Measurements from ENCODE around the gene CKS1B. TPM values are rescaled to one million over a fixed set of nuclear protein-coding genes. Genes with fewer than 3 reads are reported as not detected.

The CKS1B gene
- total RNA-seq, 3 donors from 2014 or later (not counting 1 experiment from before 2014, with no cell fraction given) = 8.5 to 13.0 (median 12.9) TPM

GRCh38 chr1:155015527-155016230, 41.2 kb downstream of the CKS1B start:
- Histone ChIP-seq H3K4me1 (ENCODE audit: control insufficient read depth, insufficient read depth, low read length) (peaks cover 74% of the 10 kb centered on the region), H3K4me3 (ENCODE audit: low read length) (no peak overlapping the region), H3K27ac (ENCODE audit: low read length) (no peak overlapping the region), H3K27me3 (ENCODE audit: control insufficient read depth, insufficient read depth, low read length) (no peaks in the 10 kb centered on the region), H3K36me3 (ENCODE audit: control insufficient read depth, insufficient read depth, low read length) (peaks cover 20% of the 10 kb centered on the region), H3K9me3 (ENCODE audit: control insufficient read depth, insufficient read depth, low read length) (no peaks in the 10 kb centered on the region)
- Mint-ChIP-seq H3K27ac (peak overlapping the region in 1 of 2 donors; percentile 63), H3K4me3 (no peak overlapping the region), H3K4me1 (peaks cover 17 to 59% of the 10 kb centered on the region in 2 donors), H3K27me3 (ENCODE audit: low read depth in 2 of 2) (no peaks in the 10 kb centered on the region), H3K36me3 (no peaks in the 10 kb centered on the region), H3K9me3 (no peaks in the 10 kb centered on the region)
- TF ChIP-seq CTCF (IDR thresholded peaks at IDR 0.05) = no peak
- intact Hi-C loops (cut with micrococcal nuclease) = loop anchor here (2.0 kb wide), 3 partner anchors 41 to 457 kb away; partner anchors contain the start of genes CKS1B and UBE2Q1
- 84% methylated on average over 16 of the region's 16 CpGs for WGBS (ENCODE audit: insufficient coverage)
- DNase-seq (no peak), ATAC-seq (no peak)

- 45% methylated on average over 26 of the region's 26 CpGs for WGBS (ENCODE audit: insufficient coverage)
- Histone ChIP-seq H3K27ac (ENCODE audit: low read length) (no peak overlapping the region), H3K27me3 (ENCODE audit: control insufficient read depth, insufficient read depth, low read length) (no peaks in the 10 kb centered on the region), H3K9me3 (ENCODE audit: control insufficient read depth, insufficient read depth, low read length) (no peaks in the 10 kb centered on the region), H3K36me3 (ENCODE audit: control insufficient read depth, insufficient read depth, low read length) (peaks cover 20% of the 10 kb centered on the region), H3K4me3 (ENCODE audit: low read length) (no peak overlapping the region), H3K4me1 (ENCODE audit: control insufficient read depth, insufficient read depth, low read length) (peaks cover 68% of the 10 kb centered on the region)
- Mint-ChIP-seq H3K4me1 (peaks cover 17 to 53% of the 10 kb centered on the region in 2 donors), H3K27ac (peak overlapping the region in 1 of 2 donors; percentile 63), H3K36me3 (no peaks in the 10 kb centered on the region), H3K9me3 (no peaks in the 10 kb centered on the region), H3K4me3 (peak overlapping the region; percentile 55), H3K27me3 (ENCODE audit: low read depth in 2 of 2) (no peaks in the 10 kb centered on the region)
- intact Hi-C loops (cut with micrococcal nuclease) = loop anchor here (2.0 kb wide), 3 partner anchors 42 to 458 kb away; partner anchors contain the start of genes CKS1B and UBE2Q1
- ATAC-seq (no peak), DNase-seq (peak in 1 of 2 donors; percentile 60)
- no peak for TF ChIP-seq CTCF (IDR thresholded peaks at IDR 0.05)
Observed at GRCh38 chr1:155016231-155016831, 41.9 kb downstream of the CKS1B start.

- WGBS (ENCODE audit: insufficient coverage) = 9% methylated on average over 44 of the region's 49 CpGs
- DNase-seq (peak; percentile 88 to 94), ATAC-seq (peak; percentile 99)
- H3K27me3 ChIP-seq (ENCODE audit: control insufficient read depth, insufficient read depth, low read length) = no peaks in the 10 kb centered on the region
- intact Hi-C loops (cut with micrococcal nuclease) = loop anchor here (1.0 to 2.0 kb wide), 5 partner anchors 42 to 458 kb away; partner anchors contain the start of genes CKS1B and UBE2Q1
- no peaks in the 10 kb centered on the region for H3K9me3 ChIP-seq (ENCODE audit: control insufficient read depth, insufficient read depth, low read length)
- Mint-ChIP-seq H3K27me3 (ENCODE audit: low read depth in 2 of 2) (no peaks in the 10 kb centered on the region), H3K27ac (peak overlapping the region; percentile 27 to 50), H3K36me3 (no peaks in the 10 kb centered on the region), H3K9me3 (no peaks in the 10 kb centered on the region), H3K4me3 (peak overlapping the region; percentile 52), H3K4me1 (peaks cover 17 to 46% of the 10 kb centered on the region in 2 donors)
- H3K27ac ChIP-seq (ENCODE audit: low read length) = peak overlapping the region; percentile 68
- peaks cover 58% of the 10 kb centered on the region for H3K4me1 ChIP-seq (ENCODE audit: control insufficient read depth, insufficient read depth, low read length)
- peaks cover 20% of the 10 kb centered on the region for H3K36me3 ChIP-seq (ENCODE audit: control insufficient read depth, insufficient read depth, low read length)
- peak overlapping the region; percentile 13 for H3K4me3 ChIP-seq (ENCODE audit: low read length)
- peak; percentile 100 for TF ChIP-seq CTCF (IDR thresholded peaks at IDR 0.05)
Observed at GRCh38 chr1:155017041-155017945, 42.8 kb downstream of the CKS1B start.

Measured in natural killer cell (primary cell).